NCI-H2196 (cell line): ENCODE results near the gene LRRC37A3.
"Not testable (repeated sequence)": the region's sequence is repeated elsewhere in the genome, so short reads cannot be mapped to it uniquely, and the experiment has no call there.

ENCODE experiments used
- DNase-seq: peaks from one replicate; lab custom pipeline; 2025; ENCODE audit not compliant: unreplicated experiment; lab: John Stamatoyannopoulos, UW

The LRRC37A3 gene

GRCh38 chr17:64836623-64837017, 82.7 kb downstream of the LRRC37A3 start:
- not testable (repeated sequence) for DNase-seq

GRCh38 chr17:64834060-64834459, 85.2 kb downstream of the LRRC37A3 start:
- not testable (repeated sequence) for DNase-seq

GRCh38 chr17:64830631-64831040, 88.6 kb downstream of the LRRC37A3 start:
- not testable (repeated sequence) for DNase-seq

- not testable (repeated sequence) for DNase-seq
These were observed 89.3 kb downstream of the LRRC37A3 start for GRCh38 chr17:64829824-64830630.

- DNase-seq = not testable (repeated sequence)
These were observed 90.2 kb downstream of the LRRC37A3 start for GRCh38 chr17:64829068-64829467.

- not testable (repeated sequence) for DNase-seq
These were observed 100.4 kb downstream of the LRRC37A3 start for GRCh38 chr17:64818904-64819303.

GRCh38 chr17:64815833-64816198, 103.5 kb downstream of the LRRC37A3 start:
- not testable (repeated sequence) for DNase-seq

- DNase-seq = not testable (repeated sequence)
These were observed 104.1 kb downstream of the LRRC37A3 start for GRCh38 chr17:64814993-64815832.

- DNase-seq = peak; percentile 66
These were observed 110.9 kb downstream of the LRRC37A3 start for GRCh38 chr17:64808178-64808977.
